Spleen (tissue), 11 donors: Measurements from ENCODE around the gene KLHL22. TPM values are rescaled to one million over a fixed set of nuclear protein-coding genes. Genes with fewer than 3 reads are reported as not detected.

Experiments
- DNase-seq: peaks from one replicate; pipeline ENCODE4 v3.0.0-alpha.2; 2020
- H3K27ac ChIP-seq, 8 donors: fragments of 200-600 bp; sonication (generic) in 7 of 8; 1 replicate in 4 of 8; 2 replicates in 4 of 8; pipeline versions ENCODE4 v1.5.0 to v1.8.0; 2016 to 2021; ENCODE audit warnings: inconsistent platforms in 4 of 8, mild to moderate bottlenecking in 4 of 8, moderate library complexity in 1 of 8
- H3K27me3 ChIP-seq, 7 donors: fragments of 200-600 bp; sonication (generic) in 6 of 7; replicated peaks in 1 of 7; 1 replicate in 4 of 7; 2 replicates in 3 of 7; pipeline versions ENCODE4 v1.5.0 to v1.8.0; 2016 to 2021; ENCODE audit warnings: inconsistent platforms in 3 of 7, mild to moderate bottlenecking in 1 of 7
- H3K36me3 ChIP-seq, 6 donors: fragments of 200-600 bp; sonication (generic) in 5 of 6; 1 replicate in 4 of 6; 2 replicates in 2 of 6; pipeline versions ENCODE4 v1.5.0 to v1.8.0; 2016 to 2021; ENCODE audit warnings: inconsistent platforms in 2 of 6
- H3K4me1 ChIP-seq, 6 donors: fragments of 200-600 bp; sonication (generic) in 5 of 6; 1 replicate in 3 of 6; 2 replicates in 3 of 6; pipeline versions ENCODE4 v1.5.0 to v1.8.0; 2016 to 2021; ENCODE audit warnings: inconsistent platforms in 3 of 6
- H3K4me3 ChIP-seq, 8 donors: fragments of 200-600 bp; sonication (generic) in 7 of 8; 1 replicate in 4 of 8; 2 replicates in 4 of 8; pipeline versions ENCODE4 v1.5.0 to v1.8.0; 2016 to 2021; ENCODE audit warnings: inconsistent platforms in 4 of 8, mild to moderate bottlenecking in 4 of 8, moderate library complexity in 2 of 8
- H3K9me3 ChIP-seq, 8 donors: fragments of 200-600 bp; sonication (generic) in 7 of 8; 1 replicate in 4 of 8; 2 replicates in 4 of 8; pipeline versions ENCODE4 v1.5.0 to v1.8.0; 2016 to 2021; ENCODE audit warnings: inconsistent platforms in 4 of 8
- POLR2A ChIP-seq, 3 donors: fragments of 450-650 bp; IDR thresholded peaks; one replicate each; pipeline ENCODE4 v1.5.1; 2017; ENCODE audit warnings: antibody characterized with exemption in 3 of 3, mild to moderate bottlenecking in 1 of 3
- POLR2AphosphoS5 ChIP-seq, 3 donors: sonication (generic); formaldehyde crosslinking; IDR thresholded peaks; one replicate each; pipeline ENCODE4 v1.5.1; 2017; ENCODE audit warnings: antibody characterized with exemption in 3 of 3
- WGBS, 5 donors: extraction: QIAGEN DNeasy Blood & Tissue Kit in 3 of 5; methylation state at CpG; one replicate each; pipeline versions ENCODE4 v1.1.5 to v1.1.7; 2013 to 2018; 5-methylcytosine and 5-hydroxymethylcytosine counted together
- intact Hi-C: fragments of 100-400 bp; cut with DNase I; formaldehyde crosslinking; loops from one replicate; pipeline ENCODE4 v1.15.0; 2023; ENCODE audit warnings: low total_unique reads
- polyA plus RNA-seq, 3 donors: library from polyadenylated mRNA; stranded (reverse); fragments of 200-250 nt; gene quantifications; one replicate each; pipeline ENCODE4 v1.2.1, GENCODE V29; 2013
- total RNA-seq, 7 donors: library from RNA; depleted of rRNA in 3 of 7; stranded (reverse); fragments of >200 nt in 3 of 7; fragmentation: NEBNext Ultra II Directional in 4 of 7; extraction: Animal tissue kit (Norgen Biotek cat#: 25700) in 4 of 7; gene quantifications; one replicate each; pipeline versions ENCODE4 v1.1.0 to v1.2.1, GENCODE V29; 2016 to 2021
- TF ChIP-seq, protein P1 (sequence below), 11 experiments: fragments of 200-600 bp in 7 of 11; fragments of 450-650 bp in 4 of 11; sonication (generic) in 4 of 11; IDR thresholded peaks in 8 of 11; conservative IDR thresholded peaks in 3 of 11; 1 replicate in 7 of 11; 2 replicates in 4 of 11; pipeline versions ENCODE4 v1.4.0 to v1.8.0; 2016 to 2021; ENCODE audit warnings: antibody characterized with exemption in 11 of 11, inconsistent platforms in 4 of 11, mild to moderate bottlenecking in 1 of 11
- donor health status: healthy with polysubstance abuse.
- donor health status: DM: no; HTN: no; CAD: no; lungs with moderate emphysema.
- donor health status: DM: no; HTN: no; CAD: no.
- donor health status: Bipolar disorder and iron deficiency.
- donor health status: healthy.
- donor health status: DM: no; HTN: no; CAD: no.
- donor health status: DM: yes; HTN: yes; CAD: no.

The KLHL22 gene
- total and polyA plus RNA-seq, 10 donors, result 14.0 to 40.6 (median 28.6) TPM

DNA sequence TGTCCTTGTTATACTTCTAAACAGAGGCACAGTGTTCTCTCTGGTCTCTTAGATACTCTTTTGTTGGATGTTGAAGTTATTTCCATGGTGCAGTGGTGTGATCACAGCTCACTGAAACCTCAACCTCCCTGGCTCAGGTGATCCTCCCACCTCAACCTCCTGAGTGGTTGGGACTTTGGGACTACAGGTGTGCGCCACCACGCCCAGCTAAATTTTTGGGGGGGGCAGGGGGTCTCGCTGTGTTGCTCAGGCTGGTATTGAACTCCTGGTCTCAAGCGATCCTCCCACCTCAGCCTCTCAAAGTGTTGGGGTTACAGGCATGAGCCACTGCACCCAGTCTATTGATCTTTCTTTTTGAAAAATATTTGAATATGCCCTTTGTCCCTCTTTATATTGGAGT, 86.7 kb downstream of the KLHL22 start:
- H3K27ac ChIP-seq, result no peak overlapping the region
- H3K27me3 ChIP-seq, result no peaks in the 10 kb centered on the region
- peaks cover 0 to 42% (median 22%) of the 10 kb centered on the region in 6 donors for H3K36me3 ChIP-seq
- TF ChIP-seq, protein P1, sequence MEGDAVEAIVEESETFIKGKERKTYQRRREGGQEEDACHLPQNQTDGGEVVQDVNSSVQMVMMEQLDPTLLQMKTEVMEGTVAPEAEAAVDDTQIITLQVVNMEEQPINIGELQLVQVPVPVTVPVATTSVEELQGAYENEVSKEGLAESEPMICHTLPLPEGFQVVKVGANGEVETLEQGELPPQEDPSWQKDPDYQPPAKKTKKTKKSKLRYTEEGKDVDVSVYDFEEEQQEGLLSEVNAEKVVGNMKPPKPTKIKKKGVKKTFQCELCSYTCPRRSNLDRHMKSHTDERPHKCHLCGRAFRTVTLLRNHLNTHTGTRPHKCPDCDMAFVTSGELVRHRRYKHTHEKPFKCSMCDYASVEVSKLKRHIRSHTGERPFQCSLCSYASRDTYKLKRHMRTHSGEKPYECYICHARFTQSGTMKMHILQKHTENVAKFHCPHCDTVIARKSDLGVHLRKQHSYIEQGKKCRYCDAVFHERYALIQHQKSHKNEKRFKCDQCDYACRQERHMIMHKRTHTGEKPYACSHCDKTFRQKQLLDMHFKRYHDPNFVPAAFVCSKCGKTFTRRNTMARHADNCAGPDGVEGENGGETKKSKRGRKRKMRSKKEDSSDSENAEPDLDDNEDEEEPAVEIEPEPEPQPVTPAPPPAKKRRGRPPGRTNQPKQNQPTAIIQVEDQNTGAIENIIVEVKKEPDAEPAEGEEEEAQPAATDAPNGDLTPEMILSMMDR (IDR thresholded peaks at IDR 0.05 in 8 of 11, conservative IDR thresholded peaks at IDR 0.05 in 3 of 11), result no peak
- TF ChIP-seq POLR2A (IDR thresholded peaks at IDR 0.05) (no peak), POLR2AphosphoS5 (IDR thresholded peaks at IDR 0.05) (no peak)
- DNase-seq, result peak; percentile 27
- intact Hi-C loops, result no loop called here
- no peaks in the 10 kb centered on the region for H3K9me3 ChIP-seq
- H3K4me3 ChIP-seq, result no peak overlapping the region
- no peaks in the 10 kb centered on the region for H3K4me1 ChIP-seq
- 90 to 99% (median 91%) methylated on average over 4 of the region's 4 CpGs for WGBS, 5 donors

DNA sequence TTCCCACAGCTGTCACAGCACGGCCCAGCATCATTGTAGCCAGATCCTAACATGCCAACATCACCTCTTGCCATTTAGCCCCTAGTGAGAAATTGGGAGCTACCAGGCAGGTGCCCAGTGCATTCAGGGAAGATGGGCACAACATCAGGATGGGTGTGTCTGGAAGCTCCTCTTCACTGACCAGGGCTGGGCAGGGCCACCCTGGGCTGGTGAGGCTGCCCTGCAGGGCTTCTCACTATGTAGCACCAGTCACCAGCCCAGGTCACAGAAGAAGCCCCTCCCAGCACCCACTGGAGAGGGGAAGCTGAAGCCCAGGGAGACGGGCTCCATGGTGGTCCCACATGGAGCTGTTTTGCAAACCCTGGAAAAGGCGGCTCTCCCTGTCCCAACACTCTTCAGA, 87.8 kb downstream of the KLHL22 start:
- peaks cover 0 to 51% (median 22%) of the 10 kb centered on the region in 6 donors for H3K36me3 ChIP-seq
- H3K4me3 ChIP-seq, result no peak overlapping the region
- no peak for DNase-seq
- no peaks in the 10 kb centered on the region for H3K9me3 ChIP-seq
- no peak overlapping the region for H3K27ac ChIP-seq
- TF ChIP-seq POLR2A (IDR thresholded peaks at IDR 0.05), result no peak
- TF ChIP-seq, protein P1 (IDR thresholded peaks at IDR 0.05 in 8 of 11, conservative IDR thresholded peaks at IDR 0.05 in 3 of 11), result no peak
- no peak for TF ChIP-seq POLR2AphosphoS5 (IDR thresholded peaks at IDR 0.05)
- intact Hi-C loops, result no loop called here
- no peaks in the 10 kb centered on the region for H3K27me3 ChIP-seq
- WGBS, 5 donors, result 66 to 97% (median 90%) methylated on average over 3 of the region's 3 CpGs
- peaks cover 0 to 3% (median 0%) of the 10 kb centered on the region in 6 donors for H3K4me1 ChIP-seq

DNA sequence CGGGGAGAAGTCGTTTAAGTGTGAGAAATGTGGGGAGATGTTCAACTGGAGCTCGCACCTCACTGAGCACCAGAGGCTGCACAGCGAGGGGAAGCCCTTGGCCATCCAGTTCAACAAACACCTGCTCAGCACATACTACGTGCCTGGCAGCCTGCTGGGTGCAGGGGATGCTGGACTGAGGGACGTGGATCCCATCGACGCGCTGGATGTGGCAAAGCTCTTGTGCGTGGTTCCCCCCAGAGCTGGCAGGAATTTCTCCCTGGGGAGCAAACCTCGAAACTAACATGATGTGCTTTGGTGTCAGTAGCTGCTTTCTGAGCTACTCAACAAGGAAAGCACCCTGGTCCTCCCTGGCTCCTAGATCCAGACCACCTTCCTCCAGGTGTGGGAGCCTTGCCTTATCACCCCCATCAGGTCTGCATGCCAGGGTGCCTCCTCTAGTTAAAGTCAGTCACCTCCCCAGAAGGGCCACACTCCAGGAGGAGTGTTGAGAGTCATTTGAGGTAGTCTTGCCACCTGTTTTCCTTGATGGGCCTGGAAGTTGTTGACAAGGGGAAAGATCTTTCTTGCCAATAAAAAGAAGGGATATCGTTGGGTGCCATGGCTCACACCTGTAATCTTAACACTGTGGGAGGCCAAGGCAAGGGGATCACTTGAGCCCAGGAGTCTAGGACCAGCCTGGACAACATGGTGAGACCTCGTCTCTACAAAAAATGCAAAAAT, 88.7 kb downstream of the KLHL22 start:
- Histone ChIP-seq H3K36me3 (peaks cover 0 to 59% (median 22%) of the 10 kb centered on the region in 6 donors), H3K27ac (no peak overlapping the region), H3K4me1 (peaks cover 0 to 6% (median 0%) of the 10 kb centered on the region in 6 donors), H3K27me3 (no peaks in the 10 kb centered on the region), H3K9me3 (no peaks in the 10 kb centered on the region), H3K4me3 (no peak overlapping the region)
- WGBS, 5 donors, result 75 to 98% (median 87%) methylated on average over 4 to 13 of the region's 13 CpGs
- intact Hi-C loops, result no loop called here
- peak; percentile 64 for DNase-seq
- TF ChIP-seq, protein P1 (IDR thresholded peaks at IDR 0.05 in 8 of 11, conservative IDR thresholded peaks at IDR 0.05 in 3 of 11), result no peak
- TF ChIP-seq POLR2A (IDR thresholded peaks at IDR 0.05) (no peak), POLR2AphosphoS5 (IDR thresholded peaks at IDR 0.05) (no peak)

DNA sequence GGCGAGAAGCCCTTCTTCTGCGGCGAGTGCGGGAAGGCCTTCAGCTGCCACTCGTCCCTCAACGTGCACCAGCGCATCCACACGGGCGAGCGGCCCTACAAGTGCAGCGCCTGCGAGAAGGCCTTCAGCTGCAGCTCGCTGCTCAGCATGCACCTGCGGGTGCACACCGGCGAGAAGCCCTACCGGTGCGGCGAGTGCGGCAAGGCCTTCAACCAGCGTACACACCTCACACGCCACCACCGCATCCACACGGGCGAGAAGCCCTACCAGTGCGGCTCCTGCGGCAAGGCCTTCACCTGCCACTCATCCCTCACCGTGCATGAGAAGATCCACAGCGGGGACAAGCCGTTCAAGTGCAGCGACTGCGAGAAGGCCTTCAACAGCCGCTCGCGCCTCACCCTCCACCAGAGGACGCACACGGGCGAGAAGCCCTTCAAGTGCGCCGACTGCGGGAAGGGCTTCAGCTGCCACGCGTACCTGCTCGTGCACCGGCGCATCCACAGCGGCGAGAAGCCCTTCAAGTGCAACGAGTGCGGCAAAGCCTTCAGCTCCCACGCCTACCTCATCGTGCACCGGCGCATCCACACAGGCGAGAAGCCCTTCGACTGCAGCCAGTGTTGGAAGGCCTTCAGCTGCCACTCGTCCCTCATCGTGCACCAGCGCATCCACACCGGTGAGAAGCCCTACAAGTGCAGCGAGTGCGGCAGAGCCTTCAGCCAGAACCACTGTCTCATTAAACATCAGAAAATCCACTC, 89.5 kb downstream of the KLHL22 start:
- WGBS, 5 donors, result 86 to 96% (median 91%) methylated on average over 9 to 62 of the region's 62 CpGs
- Histone ChIP-seq H3K4me1 (peaks cover 0 to 9% (median 0%) of the 10 kb centered on the region in 6 donors), H3K9me3 (no peaks in the 10 kb centered on the region), H3K36me3 (peaks cover 0 to 66% (median 24%) of the 10 kb centered on the region in 6 donors), H3K4me3 (no peak overlapping the region), H3K27me3 (no peaks in the 10 kb centered on the region), H3K27ac (no peak overlapping the region)
- intact Hi-C loops, result no loop called here
- TF ChIP-seq POLR2A (IDR thresholded peaks at IDR 0.05) (no peak), POLR2AphosphoS5 (IDR thresholded peaks at IDR 0.05) (no peak)
- TF ChIP-seq, protein P1 (IDR thresholded peaks at IDR 0.05 in 8 of 11, conservative IDR thresholded peaks at IDR 0.05 in 3 of 11), result no peak
- peak; percentile 71 for DNase-seq
